ENCODE results near the gene SLC36A3. TPM values are rescaled to one million over a fixed set of nuclear protein-coding genes. Genes with fewer than 3 reads are reported as not detected.
"Not testable (repeated sequence)": the region's sequence is repeated elsewhere in the genome, so short reads cannot be mapped to it uniquely, and the experiment has no call there.

SLC36A3 gene
- total RNA-seq, 2 experiments from 2014 or later, result not detected

DNA sequence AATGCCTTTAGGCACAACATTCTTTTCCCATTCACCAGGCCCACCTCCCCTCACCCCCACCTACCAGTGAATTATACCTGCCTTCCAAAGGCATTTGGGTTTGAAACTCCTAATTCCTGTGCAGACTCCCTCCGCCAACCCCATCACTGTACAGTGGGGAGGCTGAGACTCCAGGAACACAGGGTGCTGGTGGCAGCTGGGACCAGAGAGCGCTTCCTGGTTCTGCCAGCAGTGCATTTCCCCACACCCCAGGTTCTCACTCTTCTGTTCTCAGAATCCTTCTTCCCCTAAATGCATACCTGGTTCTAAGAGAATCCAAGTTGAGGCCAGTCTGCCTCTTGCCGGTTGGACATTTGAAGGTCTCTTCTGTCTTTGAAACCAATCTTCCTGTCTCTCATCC, 22.7 kb upstream of the SLC36A3 start:
- CTCF ChIA-PET, result interaction anchor here (0.7 kb wide), 1 partner anchor 165 kb away, joined by 3 read pairs; no protein-coding TSS in a partner anchor
- intact Hi-C loops (cut with micrococcal nuclease), result no loop called here
- H3K9me3 Mint-ChIP-seq, result no peaks in the 10 kb centered on the region
- DNase-seq, result no peak
- no peak overlapping the region for H3K27ac Mint-ChIP-seq
- no peaks in the 10 kb centered on the region for H3K27me3 Mint-ChIP-seq (ENCODE audit: low read depth)
- no peaks in the 10 kb centered on the region for H3K36me3 Mint-ChIP-seq (ENCODE audit: low read depth)
- H3K4me3 Mint-ChIP-seq, result no peak overlapping the region
- H3K4me1 Mint-ChIP-seq (ENCODE audit: low read depth), result no peaks in the 10 kb centered on the region

DNA sequence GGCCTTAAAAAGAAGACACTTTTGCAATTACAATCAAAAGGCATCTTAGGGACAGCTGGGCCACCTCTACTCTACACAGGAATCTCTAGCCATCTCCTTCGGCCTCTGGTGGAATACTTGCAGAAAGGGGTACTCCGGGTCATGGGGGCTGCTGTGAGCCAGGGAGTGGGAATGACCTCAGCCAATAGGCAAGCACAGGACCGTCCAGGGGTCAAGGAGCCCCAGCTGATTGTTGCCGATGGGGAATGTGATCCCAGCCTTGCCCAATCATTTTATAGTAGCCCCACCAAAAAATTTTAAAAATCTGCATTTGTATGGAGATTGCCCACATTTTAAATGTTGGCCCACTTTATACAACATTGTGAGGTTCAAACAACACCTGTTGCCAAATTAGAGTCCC, 16.9 kb upstream of the SLC36A3 start:
- no peaks in the 10 kb centered on the region for H3K36me3 Mint-ChIP-seq (ENCODE audit: low read depth)
- no peak overlapping the region for H3K27ac Mint-ChIP-seq
- no peaks in the 10 kb centered on the region for H3K9me3 Mint-ChIP-seq
- no peak for DNase-seq
- intact Hi-C loops (cut with micrococcal nuclease), result no loop called here
- CTCF ChIA-PET, result no interaction called here
- no peaks in the 10 kb centered on the region for H3K27me3 Mint-ChIP-seq (ENCODE audit: low read depth)
- H3K4me3 Mint-ChIP-seq, result no peak overlapping the region
- H3K4me1 Mint-ChIP-seq (ENCODE audit: low read depth), result no peaks in the 10 kb centered on the region

DNA sequence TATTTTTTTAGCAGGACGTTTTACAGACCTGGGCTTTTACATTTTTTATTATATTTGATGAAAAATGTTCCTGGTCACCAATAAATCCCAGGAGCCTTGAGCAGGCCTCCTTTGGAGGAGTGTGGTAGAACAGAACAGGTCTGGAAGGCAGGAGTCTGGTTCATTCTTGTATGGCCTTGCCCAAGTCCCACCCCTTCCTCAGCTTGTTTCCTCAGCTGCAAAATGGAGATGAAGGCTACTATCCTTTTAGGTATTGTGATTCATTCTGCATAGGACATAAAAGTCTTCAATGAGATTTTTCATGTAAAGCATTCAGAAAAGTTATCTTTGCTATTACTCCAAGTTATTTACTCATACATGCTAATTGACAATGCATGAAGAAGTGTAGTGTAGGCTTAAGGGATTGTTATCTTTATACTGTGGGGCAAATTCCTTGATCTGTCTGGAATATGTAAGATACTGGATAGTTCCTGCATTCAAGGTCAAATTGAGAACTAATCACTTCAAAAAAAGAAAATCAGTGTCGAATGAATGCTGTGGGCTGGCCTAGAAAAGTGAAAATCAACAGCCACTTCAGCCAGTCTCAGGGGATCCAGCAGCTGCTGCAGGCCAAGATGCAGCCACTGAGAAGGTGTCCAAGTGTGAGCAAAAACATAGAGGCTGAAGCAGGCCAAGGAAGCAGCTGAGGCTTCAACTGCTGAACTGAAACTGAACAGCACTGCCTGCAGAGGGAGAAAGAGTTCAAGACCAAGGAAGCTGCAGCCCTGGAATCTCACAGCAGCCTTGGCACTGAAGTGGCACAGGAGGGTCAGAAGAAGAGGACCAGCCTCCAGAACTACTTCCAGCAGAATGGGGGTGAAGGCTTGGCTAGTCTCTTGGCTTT, 15.5 kb upstream of the SLC36A3 start:
- Mint-ChIP-seq H3K9me3 (no peaks in the 10 kb centered on the region), H3K4me1 (ENCODE audit: low read depth) (no peaks in the 10 kb centered on the region), H3K27ac (no peak overlapping the region), H3K4me3 (no peak overlapping the region), H3K36me3 (ENCODE audit: low read depth) (no peaks in the 10 kb centered on the region), H3K27me3 (ENCODE audit: low read depth) (no peaks in the 10 kb centered on the region)
- intact Hi-C loops (cut with micrococcal nuclease), result loop anchor here (1.0 to 10.0 kb wide), 3 partner anchors 204 to 314 kb away; no protein-coding TSS in a partner anchor
- DNase-seq, result peak; percentile 10
- CTCF ChIA-PET, result no interaction called here

DNA sequence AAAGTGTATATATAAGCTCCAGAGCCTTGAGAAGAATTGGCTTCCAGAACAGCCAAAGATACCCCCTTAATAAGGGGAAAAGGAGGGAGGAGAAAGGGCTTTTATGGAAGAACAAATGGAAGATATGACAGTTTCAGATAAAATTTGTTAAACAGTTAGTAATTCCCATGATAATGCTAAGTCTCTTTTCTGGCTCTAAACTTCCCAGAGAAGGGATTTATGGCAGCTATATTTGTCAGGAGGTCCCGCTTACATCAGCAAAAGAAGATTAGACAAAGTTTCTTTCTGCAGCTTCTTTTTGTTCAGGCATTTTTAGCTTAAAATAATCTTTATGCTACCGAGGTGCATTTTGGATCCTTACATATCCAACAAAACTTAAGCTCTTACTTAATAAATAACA, 14.3 kb upstream of the SLC36A3 start:
- no peaks in the 10 kb centered on the region for H3K36me3 Mint-ChIP-seq (ENCODE audit: low read depth)
- H3K4me3 Mint-ChIP-seq, result no peak overlapping the region
- H3K27me3 Mint-ChIP-seq (ENCODE audit: low read depth), result no peaks in the 10 kb centered on the region
- H3K27ac Mint-ChIP-seq, result no peak overlapping the region
- CTCF ChIA-PET, result no interaction called here
- DNase-seq, result no peak
- H3K4me1 Mint-ChIP-seq (ENCODE audit: low read depth), result no peaks in the 10 kb centered on the region
- intact Hi-C loops (cut with micrococcal nuclease), result loop anchor here (2.0 to 10.0 kb wide), 5 partner anchors 33 to 313 kb away; partner anchors contain the start of gene CCDC69
- no peaks in the 10 kb centered on the region for H3K9me3 Mint-ChIP-seq

GRCh38 chr5:151315998-151316597, 12.5 kb upstream of the SLC36A3 start:
- H3K4me3 Mint-ChIP-seq, result no peak overlapping the region
- H3K27me3 Mint-ChIP-seq (ENCODE audit: low read depth), result no peaks in the 10 kb centered on the region
- intact Hi-C loops (cut with micrococcal nuclease), result loop anchor here (1.0 to 10.0 kb wide), 6 partner anchors 31 to 311 kb away; partner anchors contain the start of gene CCDC69
- peaks cover 5% of the 10 kb centered on the region for H3K9me3 Mint-ChIP-seq
- peak; percentile 81 for DNase-seq
- no peaks in the 10 kb centered on the region for H3K4me1 Mint-ChIP-seq (ENCODE audit: low read depth)
- H3K27ac Mint-ChIP-seq, result no peak overlapping the region
- CTCF ChIA-PET, result interaction anchor here (0.5 to 1.7 kb wide), 24 partner anchors 13 to 491 kb away, joined by 3 to 12 read pairs (median 4); partner anchors contain the start of genes ANXA6, GM2A, SLC36A2 and SLC36A3
- H3K36me3 Mint-ChIP-seq (ENCODE audit: low read depth), result peaks cover 3% of the 10 kb centered on the region

DNA sequence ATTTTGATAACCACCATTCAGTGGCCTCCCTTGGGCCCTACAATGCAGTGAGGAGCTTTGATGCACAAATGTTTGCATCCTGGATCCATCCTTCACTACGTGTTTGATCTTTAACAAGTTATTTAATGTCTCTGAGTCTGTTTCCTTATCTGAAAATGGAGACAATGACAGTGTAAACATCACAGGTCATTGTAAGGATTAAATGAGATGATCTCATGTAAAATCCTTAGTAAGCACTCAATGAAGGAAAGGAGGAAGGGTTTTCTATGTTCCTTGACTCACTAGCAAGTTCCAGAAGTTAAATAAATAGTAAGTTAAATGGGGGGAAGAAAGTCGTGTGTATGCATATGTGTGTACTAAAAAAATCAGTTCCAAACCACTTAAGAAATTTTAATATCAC, 9.8 kb upstream of the SLC36A3 start:
- H3K4me1 Mint-ChIP-seq (ENCODE audit: low read depth), result no peaks in the 10 kb centered on the region
- peaks cover 10% of the 10 kb centered on the region for H3K9me3 Mint-ChIP-seq
- DNase-seq, result no peak
- no peaks in the 10 kb centered on the region for H3K27me3 Mint-ChIP-seq (ENCODE audit: low read depth)
- H3K4me3 Mint-ChIP-seq, result no peak overlapping the region
- peaks cover 3% of the 10 kb centered on the region for H3K36me3 Mint-ChIP-seq (ENCODE audit: low read depth)
- intact Hi-C loops (cut with micrococcal nuclease), result loop anchor here (10.0 kb wide), 1 partner anchor 309 kb away; no protein-coding TSS in a partner anchor
- CTCF ChIA-PET, result no interaction called here
- no peak overlapping the region for H3K27ac Mint-ChIP-seq

GRCh38 chr5:151312756-151313324, 9.3 kb upstream of the SLC36A3 start:
- Mint-ChIP-seq H3K27ac (no peak overlapping the region), H3K4me1 (ENCODE audit: low read depth) (no peaks in the 10 kb centered on the region), H3K36me3 (ENCODE audit: low read depth) (peaks cover 3% of the 10 kb centered on the region), H3K4me3 (no peak overlapping the region), H3K9me3 (peaks cover 10% of the 10 kb centered on the region), H3K27me3 (ENCODE audit: low read depth) (no peaks in the 10 kb centered on the region)
- CTCF ChIA-PET, result no interaction called here
- intact Hi-C loops (cut with micrococcal nuclease), result loop anchor here (10.0 kb wide), 1 partner anchor 308 kb away; no protein-coding TSS in a partner anchor
- DNase-seq, result no peak

GRCh38 chr5:151310932-151311331, 7.4 kb upstream of the SLC36A3 start:
- no peaks in the 10 kb centered on the region for H3K4me1 Mint-ChIP-seq (ENCODE audit: low read depth)
- CTCF ChIA-PET, result no interaction called here
- H3K36me3 Mint-ChIP-seq (ENCODE audit: low read depth), result peaks cover 3% of the 10 kb centered on the region
- peaks cover 10% of the 10 kb centered on the region for H3K9me3 Mint-ChIP-seq
- H3K27me3 Mint-ChIP-seq (ENCODE audit: low read depth), result no peaks in the 10 kb centered on the region
- DNase-seq, result no peak
- no peak overlapping the region for H3K27ac Mint-ChIP-seq
- intact Hi-C loops (cut with micrococcal nuclease), result loop anchor here (10.0 kb wide), 1 partner anchor 306 kb away; no protein-coding TSS in a partner anchor
- no peak overlapping the region for H3K4me3 Mint-ChIP-seq

DNA sequence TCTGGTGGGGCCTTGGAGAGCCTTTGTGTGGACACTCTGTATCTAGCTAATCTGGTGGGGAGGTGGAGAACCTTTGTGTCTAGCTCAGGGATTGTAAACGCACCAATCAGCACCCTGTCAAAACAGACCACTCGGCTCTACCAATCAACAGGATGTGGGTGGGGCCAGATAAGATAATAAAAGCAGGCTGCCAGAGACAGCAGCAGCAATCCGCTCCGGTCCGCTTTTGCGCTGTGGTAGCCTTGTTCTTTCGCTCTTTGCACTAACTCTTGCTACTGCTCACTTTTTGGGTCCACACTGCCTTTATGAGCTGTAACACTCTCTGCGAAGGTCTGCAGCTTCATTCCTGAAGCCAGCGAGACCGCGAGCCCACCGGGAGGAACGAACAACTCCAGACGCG, 6.3 kb upstream of the SLC36A3 start:
- H3K27ac Mint-ChIP-seq; DNase-seq; H3K4me3 Mint-ChIP-seq; H3K27me3 Mint-ChIP-seq (ENCODE audit: low read depth); H3K36me3 Mint-ChIP-seq (ENCODE audit: low read depth); H3K4me1 Mint-ChIP-seq (ENCODE audit: low read depth): not testable (repeated sequence)
- intact Hi-C loops (cut with micrococcal nuclease), result loop anchor here (10.0 kb wide), 1 partner anchor 305 kb away; no protein-coding TSS in a partner anchor
- peaks cover 10% of the 10 kb centered on the region for H3K9me3 Mint-ChIP-seq
- CTCF ChIA-PET, result interaction anchor here (1.1 kb wide), 1 partner anchor 22 kb away, joined by 3 read pairs; no protein-coding TSS in a partner anchor

GRCh38 chr5:151309266-151309665, 5.7 kb upstream of the SLC36A3 start:
- CTCF ChIA-PET; H3K36me3 Mint-ChIP-seq (ENCODE audit: low read depth); DNase-seq; H3K27me3 Mint-ChIP-seq (ENCODE audit: low read depth); H3K4me1 Mint-ChIP-seq (ENCODE audit: low read depth); intact Hi-C loops (cut with micrococcal nuclease); H3K27ac Mint-ChIP-seq; H3K4me3 Mint-ChIP-seq: not testable (repeated sequence)
- peaks cover 10% of the 10 kb centered on the region for H3K9me3 Mint-ChIP-seq

DNA sequence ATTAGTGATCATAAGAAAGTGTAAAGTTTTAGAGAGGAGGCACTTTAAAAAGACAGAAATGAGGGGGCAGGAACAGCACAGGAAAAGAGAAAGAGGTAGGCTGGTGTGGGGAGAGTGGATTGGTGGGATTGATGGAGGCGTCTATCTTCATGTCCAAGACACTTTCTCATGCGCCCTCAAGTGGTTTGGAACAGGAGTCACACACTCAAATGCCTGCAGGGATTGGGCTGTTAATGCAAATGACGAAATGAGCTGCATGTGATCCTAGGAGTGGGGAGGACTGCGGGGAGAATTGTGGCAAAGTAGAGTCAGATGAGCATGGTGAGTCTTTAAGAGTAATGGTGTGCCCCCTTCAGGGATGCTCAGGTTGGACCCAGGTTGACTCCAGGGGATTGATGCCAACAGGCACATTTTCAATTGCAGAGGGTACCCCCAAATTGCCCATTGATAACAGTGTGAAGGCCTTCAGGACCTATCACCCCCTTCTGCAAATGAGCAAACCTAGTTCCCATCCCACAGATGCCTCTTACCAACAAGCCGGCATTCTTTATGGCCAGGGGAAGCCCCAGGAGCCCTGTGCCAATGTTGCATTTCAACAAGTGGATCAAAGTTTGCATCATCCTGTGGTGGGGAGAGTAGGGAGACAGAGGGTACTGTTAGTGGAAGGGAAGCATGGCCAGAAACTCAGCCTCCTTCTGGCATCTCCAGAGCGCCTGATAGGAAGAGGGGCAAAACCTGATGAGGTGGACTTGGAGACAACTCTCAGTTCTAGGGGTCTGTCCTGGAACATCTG, 5.3 kb downstream of the SLC36A3 start:
- DNase-seq, result peak; percentile 46
- CTCF ChIA-PET, result interaction anchor here (1.7 kb wide), 1 partner anchor 15 kb away, joined by 6 read pairs; no protein-coding TSS in a partner anchor
- H3K4me1 Mint-ChIP-seq (ENCODE audit: low read depth), result no peaks in the 10 kb centered on the region

More for the DNA sequence above, 5.3 kb downstream of the SLC36A3 start:
- intact Hi-C loops (cut with micrococcal nuclease), result loop anchor here (1.0 to 5.0 kb wide), 3 partner anchors 45 to 172 kb away; partner anchors contain the start of gene GM2A
- Mint-ChIP-seq H3K9me3 (no peaks in the 10 kb centered on the region), H3K27ac (no peak overlapping the region), H3K4me3 (no peak overlapping the region), H3K36me3 (ENCODE audit: low read depth) (no peaks in the 10 kb centered on the region), H3K27me3 (ENCODE audit: low read depth) (peaks cover 3% of the 10 kb centered on the region)

Measured in activated naive CD4-positive, alpha-beta T cell treated with anti-CD3 and anti-CD28 coated beads for 36 hours (primary cell).